Liver (tissue), 3 donors: ENCODE data around the gene SMPDL3A.

ENCODE experiments used
- ATF3 ChIP-seq: IDR thresholded peaks from 2 replicates; pipeline ENCODE4 v1.6.1; 2016; ENCODE audit warnings: antibody characterized with exemption
- CTCF ChIP-seq: fragments of 150-350 bp; IDR thresholded peaks from 2 replicates; pipeline ENCODE4 v1.5.1; 2017; ENCODE audit warnings: improper control_type of control experiment, low read depth, low read length; ENCODE audit not compliant: missing input control
- EGR1 ChIP-seq, 2 donors: IDR thresholded peaks; 2 replicates each; pipeline ENCODE4 v1.6.1; 2016 to 2018; ENCODE audit warnings: antibody characterized with exemption in 2 of 2, low read depth in 2 of 2
- FOXA1 ChIP-seq: IDR thresholded peaks from 2 replicates; pipeline ENCODE4 v1.6.1; 2016; ENCODE audit warnings: antibody characterized with exemption
- GABPA ChIP-seq, 2 donors: IDR thresholded peaks in 1 of 2; conservative IDR thresholded peaks in 1 of 2; 2 replicates each; pipeline ENCODE4 v1.6.1; 2016; ENCODE audit warnings: antibody characterized with exemption in 2 of 2, mild to moderate bottlenecking in 1 of 2, moderate library complexity in 1 of 2
- JUND ChIP-seq, 2 donors: IDR thresholded peaks; 2 replicates each; pipeline ENCODE4 v1.6.1; 2016; ENCODE audit warnings: antibody characterized with exemption in 2 of 2
- MAX ChIP-seq: IDR thresholded peaks from 2 replicates; pipeline ENCODE4 v1.6.1; 2016; ENCODE audit warnings: antibody characterized with exemption
- RAD21 ChIP-seq, 2 donors: IDR thresholded peaks; 2 replicates each; pipeline ENCODE4 v1.6.1; 2016; ENCODE audit warnings: antibody characterized with exemption in 2 of 2, mild to moderate bottlenecking in 2 of 2
- REST ChIP-seq: IDR thresholded peaks from 2 replicates; pipeline ENCODE4 v1.6.1; 2016; ENCODE audit warnings: antibody characterized with exemption, mild to moderate bottlenecking
- RXRA ChIP-seq, 2 donors: IDR thresholded peaks; 2 replicates each; pipeline ENCODE4 v1.6.1; 2017 to 2018; ENCODE audit warnings: antibody characterized with exemption in 2 of 2, mild to moderate bottlenecking in 1 of 2
- SP1 ChIP-seq: IDR thresholded peaks from 2 replicates; pipeline ENCODE4 v1.6.1; 2018; ENCODE audit warnings: antibody characterized with exemption, mild to moderate bottlenecking
- TAF1 ChIP-seq: conservative IDR thresholded peaks from 2 replicates; pipeline ENCODE4 v1.6.1; 2016; ENCODE audit warnings: antibody characterized with exemption, mild to moderate bottlenecking
- YY1 ChIP-seq: IDR thresholded peaks from 2 replicates; pipeline ENCODE4 v1.6.1; 2016; ENCODE audit warnings: antibody characterized with exemption, mild to moderate bottlenecking
- ZBTB33 ChIP-seq: IDR thresholded peaks from 2 replicates; pipeline ENCODE4 v1.6.1; 2016; ENCODE audit warnings: antibody characterized with exemption
- donor health status: healthy.
- donor health status: healthy.

- TF ChIP-seq EGR1 (IDR thresholded peaks at IDR 0.05; ENCODE audit: low read depth in 2 of 2): no peak
- TF ChIP-seq CTCF: no peak
- TF ChIP-seq ATF3: no peak
- no peak for TF ChIP-seq REST
- no peak for TF ChIP-seq JUND (IDR thresholded peaks at IDR 0.05)
- TF ChIP-seq RAD21 (IDR thresholded peaks at IDR 0.05): no peak
- TF ChIP-seq RXRA (IDR thresholded peaks at IDR 0.05): no peak
- TF ChIP-seq SP1: no peak
- TF ChIP-seq FOXA1: no peak
- TF ChIP-seq TAF1: no peak
- TF ChIP-seq YY1: no peak
- no peak for TF ChIP-seq ZBTB33
- TF ChIP-seq GABPA (IDR thresholded peaks at IDR 0.05 in 1 of 2, conservative IDR thresholded peaks at IDR 0.05 in 1 of 2): no peak
- TF ChIP-seq MAX: no peak
These were observed 50.8 kb downstream of the SMPDL3A start for GRCh38 chr6:122839906-122840305.
